ENCODE results near the gene CELSR1.

Gene CELSR1

GRCh38 chr22:46355369-46355995 lies 181.9 kb downstream of the CELSR1 start:
- TF ChIP-seq ZFX (IDR thresholded peaks at IDR 0.05; ENCODE audit: borderline replicate concordance): no peak
- TF ChIP-seq, protein P1, sequence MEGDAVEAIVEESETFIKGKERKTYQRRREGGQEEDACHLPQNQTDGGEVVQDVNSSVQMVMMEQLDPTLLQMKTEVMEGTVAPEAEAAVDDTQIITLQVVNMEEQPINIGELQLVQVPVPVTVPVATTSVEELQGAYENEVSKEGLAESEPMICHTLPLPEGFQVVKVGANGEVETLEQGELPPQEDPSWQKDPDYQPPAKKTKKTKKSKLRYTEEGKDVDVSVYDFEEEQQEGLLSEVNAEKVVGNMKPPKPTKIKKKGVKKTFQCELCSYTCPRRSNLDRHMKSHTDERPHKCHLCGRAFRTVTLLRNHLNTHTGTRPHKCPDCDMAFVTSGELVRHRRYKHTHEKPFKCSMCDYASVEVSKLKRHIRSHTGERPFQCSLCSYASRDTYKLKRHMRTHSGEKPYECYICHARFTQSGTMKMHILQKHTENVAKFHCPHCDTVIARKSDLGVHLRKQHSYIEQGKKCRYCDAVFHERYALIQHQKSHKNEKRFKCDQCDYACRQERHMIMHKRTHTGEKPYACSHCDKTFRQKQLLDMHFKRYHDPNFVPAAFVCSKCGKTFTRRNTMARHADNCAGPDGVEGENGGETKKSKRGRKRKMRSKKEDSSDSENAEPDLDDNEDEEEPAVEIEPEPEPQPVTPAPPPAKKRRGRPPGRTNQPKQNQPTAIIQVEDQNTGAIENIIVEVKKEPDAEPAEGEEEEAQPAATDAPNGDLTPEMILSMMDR (IDR thresholded peaks at IDR 0.05): peak; percentile 84
- no peak overlapping the region for H3K27ac ChIP-seq

DNA sequence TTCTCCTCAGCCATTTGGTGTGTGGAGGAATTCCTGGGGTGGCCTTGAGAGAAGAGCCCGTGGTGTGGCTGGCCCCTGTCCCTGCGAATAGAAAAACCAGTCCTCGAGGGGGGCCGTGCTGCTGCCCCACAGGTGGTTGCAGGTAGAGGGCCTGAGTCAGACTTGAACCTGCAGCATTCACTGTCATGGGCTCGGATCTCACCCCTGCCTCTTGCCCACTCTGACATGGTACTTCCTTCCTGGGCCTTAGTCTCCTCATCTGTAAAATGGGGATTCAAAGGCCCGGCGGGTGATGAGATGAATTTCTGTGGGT lies 182.5 kb downstream of the CELSR1 start:
- TF ChIP-seq, protein P1 (IDR thresholded peaks at IDR 0.05): no peak
- TF ChIP-seq ZFX (IDR thresholded peaks at IDR 0.05; ENCODE audit: borderline replicate concordance): no peak
- H3K27ac ChIP-seq: no peak overlapping the region

GRCh38 chr22:46354176-46354992 lies 183.0 kb downstream of the CELSR1 start:
- H3K27ac ChIP-seq: no peak overlapping the region
- no peak for TF ChIP-seq ZFX (IDR thresholded peaks at IDR 0.05; ENCODE audit: borderline replicate concordance)
- TF ChIP-seq, protein P1 (IDR thresholded peaks at IDR 0.05): no peak

- TF ChIP-seq, protein P1 (IDR thresholded peaks at IDR 0.05): no peak
- TF ChIP-seq ZFX (IDR thresholded peaks at IDR 0.05; ENCODE audit: borderline replicate concordance): no peak
- no peak overlapping the region for H3K27ac ChIP-seq
Measured at GRCh38 chr22:46353483-46354105, 183.8 kb downstream of the CELSR1 start.

DNA sequence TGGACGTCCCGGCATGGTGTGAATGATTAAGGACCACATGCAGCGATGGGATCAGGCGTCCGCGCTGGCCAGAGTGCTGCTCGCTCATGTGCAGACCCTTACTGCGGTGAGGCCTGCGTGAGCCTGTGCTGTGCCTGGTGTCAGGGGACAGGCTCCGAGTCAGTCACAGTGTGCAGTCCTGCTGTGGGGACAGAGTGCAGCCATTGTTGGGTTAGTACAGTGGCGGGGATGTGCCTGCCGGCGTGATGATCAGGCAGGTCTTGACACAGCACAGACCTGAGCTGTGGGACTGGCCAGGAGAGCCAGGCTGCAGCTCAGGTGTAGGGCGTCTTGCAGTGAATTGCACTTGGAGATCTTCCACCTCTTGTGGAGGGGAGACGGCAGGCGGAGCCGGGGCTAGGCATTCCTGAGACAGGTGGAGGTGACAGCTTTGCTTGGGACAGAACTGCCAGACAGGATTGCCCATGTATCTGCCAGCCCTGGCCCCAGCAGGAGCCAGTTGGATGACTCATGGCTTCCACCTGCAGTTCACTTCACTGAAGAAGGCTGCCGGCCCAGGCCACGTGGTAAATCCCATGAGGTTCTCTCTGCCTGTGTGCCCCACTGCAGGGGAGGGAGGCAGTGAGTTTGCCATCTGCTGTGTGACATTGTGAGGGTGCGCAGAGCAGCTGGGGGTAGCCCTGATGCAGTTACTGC lies 184.6 kb downstream of the CELSR1 start:
- TF ChIP-seq ZFX (IDR thresholded peaks at IDR 0.05; ENCODE audit: borderline replicate concordance): no peak
- no peak overlapping the region for H3K27ac ChIP-seq

- H3K27ac ChIP-seq: no peak overlapping the region
- TF ChIP-seq ZFX (IDR thresholded peaks at IDR 0.05; ENCODE audit: borderline replicate concordance): no peak
- TF ChIP-seq, protein P1 (IDR thresholded peaks at IDR 0.05): no peak
Measured at GRCh38 chr22:46352276-46352675, 185.1 kb downstream of the CELSR1 start.

- TF ChIP-seq, protein P1 (IDR thresholded peaks at IDR 0.05): no peak
- TF ChIP-seq ZFX (IDR thresholded peaks at IDR 0.05; ENCODE audit: borderline replicate concordance): no peak
- H3K27ac ChIP-seq: no peak overlapping the region
Measured at GRCh38 chr22:46351767-46352166, 185.7 kb downstream of the CELSR1 start.

All from 22Rv1 (cell line).